GM12891 (cell line): Measurements from ENCODE around the gene GCC2.
"Not testable (repeated sequence)": the region's sequence is repeated elsewhere in the genome, so short reads cannot be mapped to it uniquely, and the experiment has no call there.

ENCODE experiments used
- PAX5 ChIP-seq: IDR thresholded peaks from 2 replicates; pipeline ENCODE4 v1.6.1; 2011; ENCODE audit warnings: low read length, moderate library complexity, mild to moderate bottlenecking; ENCODE audit not compliant: insufficient read depth, severe bottlenecking
- POLR2A ChIP-seq: IDR thresholded peaks from 2 replicates; pipeline ENCODE4 v1.6.1; 2011; ENCODE audit warnings: low read depth, low read length, control low read depth
- POLR2AphosphoS5 ChIP-seq: IDR thresholded peaks from 2 replicates; pipeline ENCODE4 v1.6.1; 2011; ENCODE audit warnings: low read depth, low read length, control low read depth
- POU2F2 ChIP-seq: IDR thresholded peaks from 2 replicates; pipeline ENCODE4 v1.6.1; 2011; ENCODE audit warnings: low read depth, mild to moderate bottlenecking, control low read depth, low read length, moderate library complexity
- SPI1 ChIP-seq: IDR thresholded peaks from 2 replicates; pipeline ENCODE4 v1.6.1; 2011; ENCODE audit warnings: low read depth, low read length, control low read depth
- TAF1 ChIP-seq: IDR thresholded peaks from 2 replicates; pipeline ENCODE4 v1.6.1; 2011; ENCODE audit warnings: low read depth, low read length, control low read depth

- TF ChIP-seq SPI1, POLR2AphosphoS5, POLR2A, TAF1, POU2F2, PAX5: not testable (repeated sequence)
Observed at GRCh38 chr2:108496167-108496566, 47.2 kb downstream of the GCC2 start.
